ENCODE measurements around the gene ATG5.

Gene ATG5

DNA sequence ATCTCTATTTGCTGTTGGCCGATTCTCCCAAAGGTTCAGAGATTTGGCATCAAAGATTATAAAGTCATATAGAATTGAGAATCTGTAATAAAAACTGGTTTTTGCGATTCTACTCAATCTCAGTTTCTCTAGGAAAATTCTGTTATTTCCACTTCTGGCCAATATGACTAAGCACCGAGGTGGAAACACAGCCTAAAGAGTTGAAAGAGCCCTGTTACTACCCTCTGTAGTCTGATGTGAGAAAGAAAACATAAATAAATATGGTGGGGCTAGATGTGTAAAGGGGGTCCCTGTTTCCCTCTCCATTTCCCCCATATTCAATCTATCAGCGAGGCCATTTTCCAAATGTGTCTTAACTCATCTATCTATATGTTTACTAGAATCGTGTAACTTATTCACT lies 156.0 kb downstream of the ATG5 start:
- Histone ChIP-seq H3K36me3 (no peaks in the 10 kb centered on the region), H3K4me1 (no peaks in the 10 kb centered on the region), H3K27ac (no peak overlapping the region), H3K27me3 (no peaks in the 10 kb centered on the region), H3K4me3 (no peak overlapping the region), H3K9me3 (no peaks in the 10 kb centered on the region)
- no peak for DNase-seq
- intact Hi-C loops (cut with DNase I; ENCODE audit: low total_unique reads), result no loop called here
- TF ChIP-seq, protein P1, sequence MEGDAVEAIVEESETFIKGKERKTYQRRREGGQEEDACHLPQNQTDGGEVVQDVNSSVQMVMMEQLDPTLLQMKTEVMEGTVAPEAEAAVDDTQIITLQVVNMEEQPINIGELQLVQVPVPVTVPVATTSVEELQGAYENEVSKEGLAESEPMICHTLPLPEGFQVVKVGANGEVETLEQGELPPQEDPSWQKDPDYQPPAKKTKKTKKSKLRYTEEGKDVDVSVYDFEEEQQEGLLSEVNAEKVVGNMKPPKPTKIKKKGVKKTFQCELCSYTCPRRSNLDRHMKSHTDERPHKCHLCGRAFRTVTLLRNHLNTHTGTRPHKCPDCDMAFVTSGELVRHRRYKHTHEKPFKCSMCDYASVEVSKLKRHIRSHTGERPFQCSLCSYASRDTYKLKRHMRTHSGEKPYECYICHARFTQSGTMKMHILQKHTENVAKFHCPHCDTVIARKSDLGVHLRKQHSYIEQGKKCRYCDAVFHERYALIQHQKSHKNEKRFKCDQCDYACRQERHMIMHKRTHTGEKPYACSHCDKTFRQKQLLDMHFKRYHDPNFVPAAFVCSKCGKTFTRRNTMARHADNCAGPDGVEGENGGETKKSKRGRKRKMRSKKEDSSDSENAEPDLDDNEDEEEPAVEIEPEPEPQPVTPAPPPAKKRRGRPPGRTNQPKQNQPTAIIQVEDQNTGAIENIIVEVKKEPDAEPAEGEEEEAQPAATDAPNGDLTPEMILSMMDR (IDR thresholded peaks at IDR 0.05), result no peak

- no peak overlapping the region for H3K4me3 ChIP-seq
- no peaks in the 10 kb centered on the region for H3K36me3 ChIP-seq
- intact Hi-C loops (cut with DNase I; ENCODE audit: low total_unique reads), result no loop called here
- no peak for DNase-seq
- no peaks in the 10 kb centered on the region for H3K27me3 ChIP-seq
- TF ChIP-seq, protein P1 (IDR thresholded peaks at IDR 0.05), result no peak
- no peak overlapping the region for H3K27ac ChIP-seq
- no peaks in the 10 kb centered on the region for H3K9me3 ChIP-seq
- no peaks in the 10 kb centered on the region for H3K4me1 ChIP-seq
Observed at GRCh38 chr6:106168097-106168888, 157.3 kb downstream of the ATG5 start.

DNA sequence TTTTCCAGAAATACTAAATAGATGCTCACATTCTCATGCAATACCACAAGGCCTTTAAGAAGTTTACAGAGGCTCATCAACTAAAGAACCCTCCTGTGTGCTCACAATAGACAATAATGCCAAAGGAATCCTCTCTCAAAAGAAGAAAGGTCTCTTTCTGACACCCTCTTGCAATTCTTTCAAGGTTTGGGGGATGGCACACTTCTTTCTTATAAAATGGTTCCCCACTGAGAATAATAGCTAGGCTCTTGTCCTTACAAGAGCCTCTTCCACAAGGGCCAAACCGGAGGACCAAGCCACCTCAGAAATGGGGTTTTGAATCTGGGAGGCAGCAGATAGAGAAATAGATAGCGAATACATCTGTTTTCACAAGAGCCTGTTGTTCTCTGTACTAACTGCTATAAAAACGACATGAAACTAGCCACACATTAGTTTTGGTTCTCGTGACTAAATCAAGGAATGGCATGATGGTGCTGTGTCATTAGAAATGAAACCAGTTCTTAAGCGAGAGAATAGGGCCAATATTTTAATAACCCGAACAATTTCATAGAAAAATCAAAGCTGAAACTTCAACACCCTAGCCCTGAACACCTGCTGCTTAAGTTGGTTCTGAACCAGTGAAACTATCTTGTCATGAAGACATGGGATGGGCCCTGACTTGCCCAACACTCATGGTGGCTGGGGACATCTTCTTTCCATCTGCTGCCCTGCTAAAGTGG lies 158.3 kb downstream of the ATG5 start:
- Histone ChIP-seq H3K36me3 (no peaks in the 10 kb centered on the region), H3K4me3 (no peak overlapping the region), H3K27me3 (no peaks in the 10 kb centered on the region), H3K4me1 (no peaks in the 10 kb centered on the region), H3K27ac (no peak overlapping the region), H3K9me3 (no peaks in the 10 kb centered on the region)
- DNase-seq, result no peak
- TF ChIP-seq, protein P1 (IDR thresholded peaks at IDR 0.05), result no peak
- intact Hi-C loops (cut with DNase I; ENCODE audit: low total_unique reads), result no loop called here

- H3K36me3 ChIP-seq, result no peaks in the 10 kb centered on the region
- no peaks in the 10 kb centered on the region for H3K9me3 ChIP-seq
- no peak overlapping the region for H3K27ac ChIP-seq
- no peaks in the 10 kb centered on the region for H3K4me1 ChIP-seq
- no peaks in the 10 kb centered on the region for H3K27me3 ChIP-seq
- intact Hi-C loops (cut with DNase I; ENCODE audit: low total_unique reads), result no loop called here
- DNase-seq, result no peak
- no peak overlapping the region for H3K4me3 ChIP-seq
- TF ChIP-seq, protein P1 (IDR thresholded peaks at IDR 0.05), result no peak
Observed at GRCh38 chr6:106165885-106166485, 159.6 kb downstream of the ATG5 start.

- DNase-seq, result peak in 1 of 2 donors; percentile 46
- Histone ChIP-seq H3K4me1 (no peaks in the 10 kb centered on the region), H3K36me3 (no peaks in the 10 kb centered on the region), H3K9me3 (no peaks in the 10 kb centered on the region), H3K27me3 (no peaks in the 10 kb centered on the region), H3K27ac (peak overlapping the region in 1 of 2 donors; percentile 40), H3K4me3 (no peak overlapping the region)
- TF ChIP-seq, protein P1 (IDR thresholded peaks at IDR 0.05), result no peak
- intact Hi-C loops (cut with DNase I; ENCODE audit: low total_unique reads), result no loop called here
Observed at GRCh38 chr6:106163966-106164877, 161.3 kb downstream of the ATG5 start.
